NCI-H1417 treated with DMSO at 0.1 percent for 48 hours (cell line): ENCODE data around the gene CCDC87.
"Not testable (repeated sequence)": the region's sequence is repeated elsewhere in the genome, so short reads cannot be mapped to it uniquely, and the experiment has no call there.

Source experiments
- DNase-seq: peaks from one replicate; lab custom pipeline; 2025; lab: John Stamatoyannopoulos, UW

CCDC87 gene

GRCh38 chr11:66592457-66593302, at the start of gene CCDC87, which contains the start of gene CCS:
TSS of gene CCDC87 (minus strand) at chr11:66593063. CDS start at chr11:66593015, 48 bp downstream.
TSS of gene CCS (plus strand) at chr11:66593185. CDS start at chr11:66593262, 77 bp downstream.
- DNase-seq, result peak; percentile 79

- DNase-seq, result no peak
Observed at GRCh38 chr11:66641834-66642233, 49.0 kb upstream of the CCDC87 start.

- not testable (repeated sequence) for DNase-seq
Observed at GRCh38 chr11:66639814-66640340, 47.0 kb upstream of the CCDC87 start.

- DNase-seq, result no peak
Observed at GRCh38 chr11:66639066-66639813, 46.4 kb upstream of the CCDC87 start.

- DNase-seq, result peak; percentile 99
Observed at GRCh38 chr11:66638177-66639065, 45.6 kb upstream of the CCDC87 start, which contains the start of gene RBM4. TSS of gene RBM4 (plus strand) at chr11:66638703. CDS start at chr11:66639712, 1,009 bp downstream.

GRCh38 chr11:66637557-66638176, 44.8 kb upstream of the CCDC87 start:
- no peak for DNase-seq

- no peak for DNase-seq
Observed at GRCh38 chr11:66636411-66636810, 43.5 kb upstream of the CCDC87 start.

GRCh38 chr11:66632952-66633351, 40.1 kb upstream of the CCDC87 start:
- DNase-seq, result no peak

- DNase-seq, result no peak
Observed at GRCh38 chr11:66631883-66632282, 39.0 kb upstream of the CCDC87 start.

- DNase-seq, result no peak
Observed at GRCh38 chr11:66629356-66629755, 36.5 kb upstream of the CCDC87 start.

- DNase-seq, result no peak
Observed at GRCh38 chr11:66628061-66628603, 35.3 kb upstream of the CCDC87 start.

- no peak for DNase-seq
Observed at GRCh38 chr11:66626926-66627325, 34.1 kb upstream of the CCDC87 start.

GRCh38 chr11:66626382-66626781, 33.5 kb upstream of the CCDC87 start:
- DNase-seq, result no peak

GRCh38 chr11:66625752-66626149, 32.9 kb upstream of the CCDC87 start:
- no peak for DNase-seq

GRCh38 chr11:66625041-66625751, 32.3 kb upstream of the CCDC87 start:
- no peak for DNase-seq

- DNase-seq, result no peak
Observed at GRCh38 chr11:66624450-66624849, 31.6 kb upstream of the CCDC87 start.

- DNase-seq, result no peak
Observed at GRCh38 chr11:66619080-66619554, 26.3 kb upstream of the CCDC87 start.

- no peak for DNase-seq
Observed at GRCh38 chr11:66617155-66617834, 24.4 kb upstream of the CCDC87 start.

- peak; percentile 94 for DNase-seq
Observed at GRCh38 chr11:66616379-66617154, 23.7 kb upstream of the CCDC87 start, which contains the start of gene RBM14. TSS of gene RBM14 (plus strand) at chr11:66616630. CDS start at chr11:66616721, 91 bp downstream.
